Mesendoderm (in vitro differentiated cells): ENCODE data around the gene RNF103.
A peak's percentile ranks its signal among the peaks of the same experiment; 100 is the strongest.

Source experiments
- DNase-seq: peaks from one replicate; pipeline ENCODE4 v3.0.0; 2013
- H2AK5ac ChIP-seq: 2 replicates; pipeline ENCODE4 v1.6.1; 2013; ENCODE audit warnings: low read length, inconsistent platforms
- H2BK120ac ChIP-seq: 2 replicates; pipeline ENCODE4 v1.6.1; 2013; ENCODE audit warnings: low read depth, mild to moderate bottlenecking, low read length, moderate library complexity, mixed read lengths
- H2BK15ac ChIP-seq: replicated peaks from 2 replicates; pipeline ENCODE4 v1.6.1; 2013; ENCODE audit warnings: low read depth, mild to moderate bottlenecking, moderate library complexity
- H2BK5ac ChIP-seq: 2 replicates; pipeline ENCODE4 v1.6.1; 2013; ENCODE audit warnings: low read length, inconsistent platforms
- H3K18ac ChIP-seq: 2 replicates; pipeline ENCODE4 v1.6.1; 2013; ENCODE audit warnings: mild to moderate bottlenecking, low read length, mixed read lengths
- H3K23ac ChIP-seq: one replicate; pipeline ENCODE4 v1.6.1; 2013; ENCODE audit warnings: low read length
- H3K27ac ChIP-seq: 2 replicates; pipeline ENCODE4 v1.5.1; 2013; ENCODE audit warnings: low read depth, mild to moderate bottlenecking, inconsistent platforms, low read length, moderate library complexity
- H3K27me3 ChIP-seq: 2 replicates; pipeline ENCODE4 v1.6.1; 2013; ENCODE audit warnings: low read length, control low read depth, mild to moderate bottlenecking, inconsistent platforms; ENCODE audit not compliant: insufficient read depth, poor library complexity
- H3K36me3 ChIP-seq: 2 replicates; pipeline ENCODE4 v1.6.1; 2013; ENCODE audit warnings: low read length, inconsistent platforms; ENCODE audit not compliant: control insufficient read depth, insufficient read depth
- H3K4ac ChIP-seq: one replicate; pipeline ENCODE4 v1.6.1; 2013; ENCODE audit warnings: low read depth, mild to moderate bottlenecking, low read length, moderate library complexity
- H3K4me1 ChIP-seq: 2 replicates; pipeline ENCODE4 v1.6.1; 2013; ENCODE audit warnings: low read depth, low read length, inconsistent platforms; ENCODE audit not compliant: control insufficient read depth
- H3K4me2 ChIP-seq: 2 replicates; pipeline ENCODE4 v1.6.1; 2013; ENCODE audit warnings: low read length
- H3K4me3 ChIP-seq: 2 replicates; pipeline ENCODE4 v1.5.1; 2013; ENCODE audit warnings: mild to moderate bottlenecking, low read length
- H3K56ac ChIP-seq: one replicate; pipeline ENCODE4 v1.6.1; 2013; ENCODE audit warnings: low read length
- H3K79me1 ChIP-seq: 2 replicates; pipeline ENCODE4 v1.6.1; 2013; ENCODE audit warnings: low read length, inconsistent platforms
- H3K79me2 ChIP-seq: 2 replicates; pipeline ENCODE4 v1.6.1; 2013; ENCODE audit warnings: mild to moderate bottlenecking, low read length; ENCODE audit not compliant: control insufficient read depth, insufficient read depth
- H3K9ac ChIP-seq: 2 replicates; pipeline ENCODE4 v1.6.1; 2013; ENCODE audit warnings: low read length, inconsistent platforms
- H4K5ac ChIP-seq: one replicate; pipeline ENCODE4 v1.6.1; 2013; ENCODE audit warnings: low read length
- H4K8ac ChIP-seq: one replicate; pipeline ENCODE4 v1.6.1; 2013; ENCODE audit warnings: low read depth, mild to moderate bottlenecking, control low read depth, low read length, moderate library complexity
- WGBS: extraction: QIAGEN DNeasy Blood & Tissue Kit; methylation state at CpG from one replicate; pipeline ENCODE4 v1.1.7; 2013; ENCODE audit warnings: low lambda C conversion rate, missing lambda C conversion rate; ENCODE audit not compliant: insufficient coverage; ENCODE audit errors: extremely low coverage; 5-methylcytosine and 5-hydroxymethylcytosine counted together

RNF103 gene

DNA sequence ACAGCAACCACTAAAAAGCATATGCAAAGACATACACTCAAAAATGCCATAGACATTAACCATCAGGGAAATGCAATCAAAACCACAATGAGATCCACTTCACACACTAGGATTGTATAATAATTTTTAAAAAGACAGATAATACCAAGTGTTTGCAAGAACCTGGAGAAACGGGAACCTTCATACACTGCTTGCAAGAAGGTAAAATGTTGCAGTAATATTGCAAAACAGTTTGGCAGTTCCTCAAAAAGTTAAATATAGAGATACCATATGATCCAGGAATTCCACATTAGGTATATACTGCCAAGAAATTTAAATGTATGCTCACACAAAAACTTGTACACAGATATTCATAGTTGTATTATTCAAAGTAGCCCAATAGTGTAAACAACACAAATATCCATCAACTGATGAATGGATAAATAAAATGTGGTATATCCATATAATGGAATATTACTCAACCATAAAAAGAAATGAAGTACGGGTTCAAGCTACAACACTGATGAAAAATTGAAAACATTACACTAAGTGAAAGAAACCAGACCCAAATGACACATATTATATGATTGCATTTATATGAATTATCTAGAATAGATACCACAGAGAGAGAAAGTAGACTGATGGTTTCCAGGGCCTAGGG lies 45.7 kb downstream of the RNF103 start:
- Histone ChIP-seq H3K56ac (no peak overlapping the region), H3K79me1 (no peaks in the 10 kb centered on the region), H3K18ac (no peak overlapping the region), H3K79me2 (no peaks in the 10 kb centered on the region), H4K8ac (no peak overlapping the region), H3K4ac (no peak overlapping the region), H3K4me1 (no peaks in the 10 kb centered on the region), H3K4me2 (no peak overlapping the region), H3K23ac (no peak overlapping the region), H2AK5ac (no peak overlapping the region), H3K36me3 (no peaks in the 10 kb centered on the region), H2BK15ac (no peak overlapping the region), H3K4me3 (no peak overlapping the region), H2BK5ac (no peak overlapping the region), H3K27ac (no peak overlapping the region), H4K5ac (no peak overlapping the region), H2BK120ac (no peak overlapping the region), H3K9ac (no peak overlapping the region), H3K27me3 (no peaks in the 10 kb centered on the region)
- no peak for DNase-seq
- no CpG with 5 or more reads among the region's 2 CpGs for WGBS

GRCh38 chr2:86570059-86570458 lies 53.6 kb downstream of the RNF103 start:
- Histone ChIP-seq H3K4me3 (no peak overlapping the region), H3K56ac (no peak overlapping the region), H3K23ac (no peak overlapping the region), H3K36me3 (no peaks in the 10 kb centered on the region), H3K4ac (no peak overlapping the region), H4K5ac (no peak overlapping the region), H3K79me2 (no peaks in the 10 kb centered on the region), H2BK5ac (no peak overlapping the region), H2BK120ac (no peak overlapping the region), H3K79me1 (no peaks in the 10 kb centered on the region), H3K18ac (no peak overlapping the region), H2AK5ac (no peak overlapping the region), H3K4me2 (no peak overlapping the region), H2BK15ac (no peak overlapping the region), H3K27me3 (no peaks in the 10 kb centered on the region), H3K4me1 (no peaks in the 10 kb centered on the region), H3K27ac (no peak overlapping the region), H4K8ac (no peak overlapping the region), H3K9ac (no peak overlapping the region)
- DNase-seq, result no peak
- WGBS, result no CpG with 5 or more reads among the region's 3 CpGs

DNA sequence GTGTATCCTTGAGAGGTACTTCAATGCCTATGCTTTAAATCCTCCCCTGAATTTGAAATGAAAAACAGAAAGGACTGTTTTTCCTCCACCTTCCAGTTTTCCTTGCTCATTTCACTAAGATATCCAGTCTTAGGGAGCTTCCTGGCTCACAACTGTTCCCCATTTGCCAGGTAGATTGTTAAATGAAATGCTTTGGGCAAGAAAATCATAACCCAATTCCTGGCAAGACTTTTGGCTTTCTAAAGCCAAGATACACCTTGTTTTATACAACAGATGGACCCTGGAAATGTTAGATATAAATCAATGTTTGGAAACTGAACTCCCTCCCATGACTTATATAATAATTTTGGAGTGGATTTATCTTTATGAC lies 56.9 kb downstream of the RNF103 start:
- H3K4me3 ChIP-seq, result no peak overlapping the region

DNA sequence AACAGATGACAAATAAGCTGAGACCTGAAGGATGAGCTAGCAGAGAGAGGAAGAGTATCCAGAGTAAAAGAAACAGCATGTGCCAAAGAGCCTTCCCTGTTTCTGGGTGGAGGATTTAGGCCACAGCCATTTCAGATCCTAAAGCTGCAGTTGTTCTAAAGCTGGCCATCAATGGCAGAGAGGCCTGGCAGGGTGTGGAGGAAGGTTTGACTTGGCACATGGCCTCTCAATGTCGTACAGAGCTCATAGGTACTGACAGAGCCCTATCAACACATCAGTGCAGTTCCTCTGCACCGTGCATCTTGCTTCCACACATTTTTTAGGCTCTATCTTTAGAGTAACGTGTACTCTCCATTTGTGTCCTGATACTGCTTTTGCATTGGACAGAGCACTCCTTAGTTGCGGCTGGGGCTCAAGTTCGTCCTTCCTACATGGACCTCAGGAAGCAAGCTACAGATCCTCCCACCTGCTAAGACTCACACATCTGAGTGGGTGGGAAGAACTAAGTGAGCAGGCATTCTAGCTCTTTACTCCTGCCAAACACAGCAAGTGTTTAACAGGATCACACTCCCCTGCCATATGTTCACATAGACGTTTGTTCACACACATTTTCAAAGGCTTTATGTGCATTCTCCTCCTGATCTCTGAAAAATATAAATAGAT lies 57.4 kb downstream of the RNF103 start:
- H3K27me3 ChIP-seq, result no peaks in the 10 kb centered on the region
- H3K4me2 ChIP-seq, result no peak overlapping the region
- WGBS, result no CpG with 5 or more reads among the region's 6 CpGs

More for the DNA sequence above, 56.9 kb downstream of the RNF103 start:
- no peak overlapping the region for H4K5ac ChIP-seq
- H3K9ac ChIP-seq, result no peak overlapping the region
- H3K56ac ChIP-seq, result no peak overlapping the region
- no peak overlapping the region for H3K23ac ChIP-seq
- no peak overlapping the region for H2BK15ac ChIP-seq
- no peak overlapping the region for H3K27ac ChIP-seq
- no peak for DNase-seq
- no peaks in the 10 kb centered on the region for H3K4me1 ChIP-seq
- no peak overlapping the region for H3K4me2 ChIP-seq
- H3K4ac ChIP-seq, result no peak overlapping the region
- H3K79me2 ChIP-seq, result peaks cover 4% of the 10 kb centered on the region
- H3K79me1 ChIP-seq, result peaks cover 1% of the 10 kb centered on the region
- H3K27me3 ChIP-seq, result no peaks in the 10 kb centered on the region
- H2BK120ac ChIP-seq, result no peak overlapping the region
- no peak overlapping the region for H4K8ac ChIP-seq
- no peak overlapping the region for H2AK5ac ChIP-seq
- no peaks in the 10 kb centered on the region for H3K36me3 ChIP-seq
- no peak overlapping the region for H2BK5ac ChIP-seq
- H3K18ac ChIP-seq, result no peak overlapping the region

GRCh38 chr2:86563650-86564061 lies 60.0 kb downstream of the RNF103 start:
- Histone ChIP-seq H3K56ac (peak overlapping the region; percentile 25), H3K23ac (no peak overlapping the region), H3K9ac (no peak overlapping the region), H3K27me3 (no peaks in the 10 kb centered on the region), H2BK15ac (no peak overlapping the region), H4K5ac (peak overlapping the region; percentile 5), H3K4me1 (no peaks in the 10 kb centered on the region), H4K8ac (no peak overlapping the region), H3K4ac (no peak overlapping the region), H3K27ac (no peak overlapping the region), H2BK5ac (no peak overlapping the region), H3K18ac (no peak overlapping the region), H3K36me3 (no peaks in the 10 kb centered on the region), H2AK5ac (peak overlapping the region; percentile 35), H2BK120ac (peak overlapping the region; percentile 13), H3K79me2 (peaks cover 12% of the 10 kb centered on the region), H3K4me2 (no peak overlapping the region), H3K4me3 (no peak overlapping the region), H3K79me1 (peaks cover 12% of the 10 kb centered on the region)
- no peak for DNase-seq
- WGBS, result no CpG with 5 or more reads among the region's 13 CpGs

More for the DNA sequence above, 57.4 kb downstream of the RNF103 start:
- H3K4me3 ChIP-seq, result no peak overlapping the region
- no peak for DNase-seq
- H3K79me1 ChIP-seq, result peaks cover 2% of the 10 kb centered on the region
- peaks cover 4% of the 10 kb centered on the region for H3K79me2 ChIP-seq
- no peak overlapping the region for H2BK15ac ChIP-seq
- no peaks in the 10 kb centered on the region for H3K4me1 ChIP-seq
- no peak overlapping the region for H2AK5ac ChIP-seq
- H2BK120ac ChIP-seq, result no peak overlapping the region
- H3K36me3 ChIP-seq, result no peaks in the 10 kb centered on the region
- H4K8ac ChIP-seq, result no peak overlapping the region
- no peak overlapping the region for H3K27ac ChIP-seq
- no peak overlapping the region for H3K18ac ChIP-seq
- H2BK5ac ChIP-seq, result no peak overlapping the region
- no peak overlapping the region for H3K4ac ChIP-seq
- no peak overlapping the region for H4K5ac ChIP-seq
- H3K23ac ChIP-seq, result no peak overlapping the region
- H3K9ac ChIP-seq, result no peak overlapping the region
- no peak overlapping the region for H3K56ac ChIP-seq
